ENCODE data around the gene UST.
A peak's percentile ranks its signal among the peaks of the same experiment; 100 is the strongest.
"Not testable (repeated sequence)": the region's sequence is repeated elsewhere in the genome, so short reads cannot be mapped to it uniquely, and the experiment has no call there.

UST gene

GRCh38 chr6:148769304-148769968 is 22.6 kb downstream of the UST start:
- H3K36me3 Mint-ChIP-seq, result no peaks in the 10 kb centered on the region
- no peaks in the 10 kb centered on the region for H3K9me3 Mint-ChIP-seq (ENCODE audit: low read depth)
- peaks cover 30% of the 10 kb centered on the region for H3K4me1 Mint-ChIP-seq (ENCODE audit: low read depth)
- H3K27ac Mint-ChIP-seq, result no peak overlapping the region
- peaks cover 3% of the 10 kb centered on the region for H3K27me3 Mint-ChIP-seq
- no peak overlapping the region for H3K4me3 Mint-ChIP-seq

GRCh38 chr6:148770408-148771211 is 23.8 kb downstream of the UST start:
- H3K27me3 Mint-ChIP-seq, result peaks cover 4% of the 10 kb centered on the region
- H3K4me1 Mint-ChIP-seq (ENCODE audit: low read depth), result peaks cover 30% of the 10 kb centered on the region
- no peak overlapping the region for H3K4me3 Mint-ChIP-seq
- no peaks in the 10 kb centered on the region for H3K9me3 Mint-ChIP-seq (ENCODE audit: low read depth)
- no peaks in the 10 kb centered on the region for H3K36me3 Mint-ChIP-seq
- H3K27ac Mint-ChIP-seq, result no peak overlapping the region

GRCh38 chr6:148771212-148771601 is 24.4 kb downstream of the UST start:
- peaks cover 4% of the 10 kb centered on the region for H3K27me3 Mint-ChIP-seq
- H3K9me3 Mint-ChIP-seq (ENCODE audit: low read depth), result no peaks in the 10 kb centered on the region
- no peak overlapping the region for H3K27ac Mint-ChIP-seq
- no peak overlapping the region for H3K4me3 Mint-ChIP-seq
- H3K4me1 Mint-ChIP-seq (ENCODE audit: low read depth), result peaks cover 25% of the 10 kb centered on the region
- H3K36me3 Mint-ChIP-seq, result no peaks in the 10 kb centered on the region

DNA sequence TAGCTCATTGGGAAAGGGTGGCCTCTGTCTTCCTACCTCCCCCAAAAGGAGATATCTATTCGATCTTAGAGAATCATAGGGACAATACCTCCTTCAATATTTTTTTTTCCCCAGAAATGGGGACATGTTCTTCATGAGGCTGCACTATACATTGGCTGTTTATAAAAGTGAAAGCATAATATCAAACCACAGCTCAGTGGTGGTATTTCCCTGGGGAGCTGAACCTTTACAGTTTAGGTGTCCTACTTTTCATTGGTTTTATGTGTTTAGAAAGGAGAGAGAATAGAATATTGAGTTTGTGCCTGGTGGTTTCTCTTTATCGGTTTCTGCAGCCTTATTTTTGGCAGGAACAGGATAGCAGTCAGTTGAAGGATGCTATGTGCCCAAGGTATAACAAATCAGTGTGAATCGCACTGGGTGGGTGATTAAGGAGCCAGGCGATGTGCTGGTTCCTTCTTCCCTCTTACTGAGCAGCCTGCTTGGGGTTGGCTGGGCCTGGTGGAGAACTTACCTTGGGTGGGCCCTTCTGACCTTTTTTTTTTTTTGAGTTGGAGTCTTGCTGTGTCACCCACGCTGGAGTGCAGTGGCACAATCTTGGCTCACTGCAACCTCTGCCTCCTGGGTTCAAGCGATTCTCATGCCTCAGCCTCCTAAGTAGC is 25.2 kb downstream of the UST start:
- Mint-ChIP-seq H3K4me1 (ENCODE audit: low read depth) (peaks cover 23% of the 10 kb centered on the region), H3K4me3 (peak overlapping the region; percentile 5), H3K27ac (no peak overlapping the region), H3K36me3 (no peaks in the 10 kb centered on the region), H3K9me3 (ENCODE audit: low read depth) (no peaks in the 10 kb centered on the region), H3K27me3 (peaks cover 4% of the 10 kb centered on the region)

GRCh38 chr6:148775161-148775560 is 28.3 kb downstream of the UST start:
- H3K9me3 Mint-ChIP-seq (ENCODE audit: low read depth), result no peaks in the 10 kb centered on the region
- peaks cover 20% of the 10 kb centered on the region for H3K4me1 Mint-ChIP-seq (ENCODE audit: low read depth)
- peaks cover 1% of the 10 kb centered on the region for H3K27me3 Mint-ChIP-seq
- H3K36me3 Mint-ChIP-seq, result no peaks in the 10 kb centered on the region
- no peak overlapping the region for H3K27ac Mint-ChIP-seq
- no peak overlapping the region for H3K4me3 Mint-ChIP-seq

GRCh38 chr6:148776321-148777308 is 29.8 kb downstream of the UST start:
- H3K27ac Mint-ChIP-seq, result no peak overlapping the region
- H3K36me3 Mint-ChIP-seq, result no peaks in the 10 kb centered on the region
- H3K4me3 Mint-ChIP-seq, result no peak overlapping the region
- H3K27me3 Mint-ChIP-seq, result peaks cover 1% of the 10 kb centered on the region
- peaks cover 12% of the 10 kb centered on the region for H3K4me1 Mint-ChIP-seq (ENCODE audit: low read depth)
- no peaks in the 10 kb centered on the region for H3K9me3 Mint-ChIP-seq (ENCODE audit: low read depth)

DNA sequence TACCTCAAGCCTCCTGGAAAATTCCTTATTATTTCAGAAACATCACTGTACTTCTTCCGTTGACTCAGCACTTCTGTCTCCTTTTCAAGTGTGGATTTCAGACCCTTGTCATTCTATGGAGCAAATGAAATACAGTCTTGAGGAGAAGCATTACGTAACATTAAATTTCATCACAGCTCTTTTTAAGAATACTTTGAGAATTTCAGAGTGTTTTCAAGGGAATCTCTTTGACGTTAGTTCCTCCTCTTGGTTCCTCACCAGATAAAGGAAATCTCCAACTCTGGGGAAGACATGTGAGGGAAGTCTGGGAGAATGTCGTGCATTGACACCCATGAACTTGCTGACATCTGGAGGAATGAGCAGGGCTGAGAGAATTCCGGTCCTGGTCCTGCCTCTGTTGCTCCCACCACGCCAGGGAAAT is 32.3 kb downstream of the UST start:
- peaks cover 7% of the 10 kb centered on the region for H3K4me1 Mint-ChIP-seq (ENCODE audit: low read depth)
- no peaks in the 10 kb centered on the region for H3K9me3 Mint-ChIP-seq (ENCODE audit: low read depth)
- H3K27me3 Mint-ChIP-seq, result peaks cover 1% of the 10 kb centered on the region
- no peak overlapping the region for H3K27ac Mint-ChIP-seq
- no peak overlapping the region for H3K4me3 Mint-ChIP-seq
- no peaks in the 10 kb centered on the region for H3K36me3 Mint-ChIP-seq

GRCh38 chr6:148780423-148780822 is 33.6 kb downstream of the UST start:
- not testable (repeated sequence) for H3K36me3 Mint-ChIP-seq; H3K27ac Mint-ChIP-seq; H3K4me3 Mint-ChIP-seq; H3K9me3 Mint-ChIP-seq (ENCODE audit: low read depth); H3K27me3 Mint-ChIP-seq; H3K4me1 Mint-ChIP-seq (ENCODE audit: low read depth)

GRCh38 chr6:148780918-148781436 is 34.1 kb downstream of the UST start:
- Mint-ChIP-seq H3K36me3 (no peaks in the 10 kb centered on the region), H3K4me1 (ENCODE audit: low read depth) (peaks cover 7% of the 10 kb centered on the region), H3K9me3 (ENCODE audit: low read depth) (no peaks in the 10 kb centered on the region), H3K27ac (peak overlapping the region; percentile 19), H3K27me3 (no peaks in the 10 kb centered on the region), H3K4me3 (no peak overlapping the region)

DNA sequence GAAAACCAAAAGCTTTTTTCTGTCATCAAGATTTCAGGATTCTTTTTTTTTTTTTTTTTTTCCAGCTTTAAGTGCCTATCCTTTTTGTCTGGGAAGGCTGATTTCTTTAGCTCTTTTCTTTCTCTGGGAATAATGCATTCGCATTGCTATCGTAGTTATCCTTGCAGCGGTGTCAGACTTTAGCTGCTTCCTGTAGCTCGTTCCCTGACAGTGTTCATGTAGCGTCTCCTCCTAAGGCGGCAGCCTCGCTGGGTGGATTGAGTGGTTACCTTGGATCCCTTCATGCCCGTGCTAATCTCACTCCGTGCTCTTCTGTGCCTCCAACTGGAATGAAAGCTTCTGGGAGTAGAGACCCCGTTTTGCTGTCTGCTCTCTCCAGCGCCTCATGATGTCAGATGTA is 43.1 kb downstream of the UST start:
- H3K27ac Mint-ChIP-seq, result no peak overlapping the region
- H3K4me1 Mint-ChIP-seq (ENCODE audit: low read depth), result no peaks in the 10 kb centered on the region
- H3K27me3 Mint-ChIP-seq, result no peaks in the 10 kb centered on the region
- no peak overlapping the region for H3K4me3 Mint-ChIP-seq
- no peaks in the 10 kb centered on the region for H3K36me3 Mint-ChIP-seq
- peaks cover 4% of the 10 kb centered on the region for H3K9me3 Mint-ChIP-seq (ENCODE audit: low read depth)

GRCh38 chr6:148790404-148790803 is 43.6 kb downstream of the UST start:
- no peaks in the 10 kb centered on the region for H3K4me1 Mint-ChIP-seq (ENCODE audit: low read depth)
- no peaks in the 10 kb centered on the region for H3K27me3 Mint-ChIP-seq
- H3K9me3 Mint-ChIP-seq (ENCODE audit: low read depth), result peaks cover 4% of the 10 kb centered on the region
- H3K4me3 Mint-ChIP-seq, result no peak overlapping the region
- no peaks in the 10 kb centered on the region for H3K36me3 Mint-ChIP-seq
- no peak overlapping the region for H3K27ac Mint-ChIP-seq

- H3K27ac Mint-ChIP-seq, result no peak overlapping the region
- no peaks in the 10 kb centered on the region for H3K36me3 Mint-ChIP-seq
- peaks cover 4% of the 10 kb centered on the region for H3K9me3 Mint-ChIP-seq (ENCODE audit: low read depth)
- H3K4me3 Mint-ChIP-seq, result no peak overlapping the region
- H3K4me1 Mint-ChIP-seq (ENCODE audit: low read depth), result no peaks in the 10 kb centered on the region
- H3K27me3 Mint-ChIP-seq, result no peaks in the 10 kb centered on the region
These were observed 44.0 kb downstream of the UST start for GRCh38 chr6:148790817-148791216.

GRCh38 chr6:148791372-148791771 is 44.5 kb downstream of the UST start:
- Mint-ChIP-seq H3K36me3 (no peaks in the 10 kb centered on the region), H3K27ac (no peak overlapping the region), H3K4me3 (no peak overlapping the region), H3K4me1 (ENCODE audit: low read depth) (no peaks in the 10 kb centered on the region), H3K27me3 (no peaks in the 10 kb centered on the region), H3K9me3 (ENCODE audit: low read depth) (peaks cover 4% of the 10 kb centered on the region)

DNA sequence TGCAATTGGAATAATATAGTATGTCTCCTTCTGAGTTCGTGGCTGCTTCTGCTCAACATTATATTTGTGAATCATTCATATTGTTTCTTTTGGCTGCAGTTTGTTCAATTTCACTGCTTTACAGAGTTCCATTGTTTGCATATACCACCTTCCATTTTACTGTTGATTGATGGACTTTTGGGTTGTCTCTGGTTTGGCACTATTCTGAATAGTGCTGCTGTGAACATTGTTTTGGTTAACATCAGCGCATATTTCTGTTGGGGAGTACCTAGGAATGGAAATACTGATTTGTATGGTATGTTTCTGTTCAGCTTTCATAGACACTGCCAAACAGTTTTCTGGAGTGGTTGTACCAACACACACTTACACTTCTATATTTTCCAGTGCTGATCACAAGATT is 46.9 kb downstream of the UST start:
- Mint-ChIP-seq H3K4me1 (ENCODE audit: low read depth) (no peaks in the 10 kb centered on the region), H3K27me3 (peaks cover 2% of the 10 kb centered on the region), H3K27ac (no peak overlapping the region), H3K9me3 (ENCODE audit: low read depth) (peaks cover 4% of the 10 kb centered on the region), H3K36me3 (no peaks in the 10 kb centered on the region), H3K4me3 (no peak overlapping the region)
